HG03045 (cell line): ENCODE measurements around the gene PRKAG2.

Experiments used
- ATAC-seq: cut with Tn5 transposase; IDR thresholded peaks from one replicate; pipeline ENCODE4 v1.9.1; 2021; ENCODE audit warnings: mild to moderate bottlenecking, moderate library complexity; ENCODE audit not compliant: unreplicated experiment

Gene PRKAG2

DNA sequence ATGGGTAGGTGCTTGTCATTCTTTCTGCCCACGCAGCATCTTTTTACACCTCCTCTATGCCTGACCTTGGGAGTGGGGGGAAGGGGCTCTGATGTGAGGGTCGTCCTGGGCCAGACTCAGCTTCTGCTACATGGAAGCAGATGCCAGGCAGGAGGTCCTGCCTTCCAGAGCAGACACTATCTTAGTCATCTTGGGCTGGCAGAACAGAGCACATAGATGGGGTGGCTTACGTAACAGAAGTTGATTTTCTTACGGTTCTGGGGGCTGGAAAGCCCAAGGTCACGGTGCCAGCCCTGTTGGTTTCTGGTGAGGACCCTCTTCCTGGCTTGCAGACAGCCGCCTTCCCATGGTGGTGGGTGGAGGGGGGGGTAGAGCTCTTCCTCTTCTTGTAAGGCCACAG, 159.0 kb downstream of the PRKAG2 start:
- ATAC-seq, result no peak

DNA sequence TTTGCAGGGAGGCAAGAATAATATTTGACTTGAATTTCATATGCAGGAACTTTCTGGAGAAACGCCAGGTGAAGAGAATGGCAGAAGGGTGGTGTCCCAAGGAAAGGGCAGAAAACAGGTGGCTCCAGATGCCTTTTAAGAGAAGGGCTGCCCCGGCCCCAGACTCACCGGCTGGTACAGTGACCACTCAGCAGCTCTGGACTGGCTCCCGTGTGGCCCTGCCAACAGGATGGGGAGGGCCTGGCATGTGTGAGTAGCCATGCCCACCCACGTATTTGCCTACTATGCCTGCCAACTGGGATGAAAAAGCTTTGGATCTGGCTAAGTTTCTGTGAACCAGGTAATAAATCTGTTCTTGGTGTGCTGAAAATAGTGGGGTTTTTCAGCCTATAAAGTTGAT, 159.5 kb downstream of the PRKAG2 start:
- no peak for ATAC-seq

DNA sequence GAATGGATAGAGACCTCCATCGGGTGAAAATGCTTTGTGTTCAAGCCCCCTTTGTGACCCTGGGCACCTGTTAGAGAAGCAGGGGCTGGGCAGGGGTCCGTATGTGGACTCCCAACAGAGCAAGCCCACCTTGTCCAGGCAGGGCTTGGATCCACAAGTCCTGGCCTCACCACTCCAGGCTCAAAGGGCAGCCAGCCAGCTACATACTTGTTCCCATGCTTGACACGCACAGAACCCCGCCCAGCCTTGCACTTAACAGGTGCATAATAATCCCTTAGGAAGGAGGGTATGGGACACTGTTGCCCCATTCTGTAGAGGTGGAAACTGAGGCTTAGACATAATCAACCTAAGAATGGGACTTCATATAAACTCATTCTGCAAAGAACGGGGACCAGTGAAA, 160.6 kb downstream of the PRKAG2 start:
- no peak for ATAC-seq

DNA sequence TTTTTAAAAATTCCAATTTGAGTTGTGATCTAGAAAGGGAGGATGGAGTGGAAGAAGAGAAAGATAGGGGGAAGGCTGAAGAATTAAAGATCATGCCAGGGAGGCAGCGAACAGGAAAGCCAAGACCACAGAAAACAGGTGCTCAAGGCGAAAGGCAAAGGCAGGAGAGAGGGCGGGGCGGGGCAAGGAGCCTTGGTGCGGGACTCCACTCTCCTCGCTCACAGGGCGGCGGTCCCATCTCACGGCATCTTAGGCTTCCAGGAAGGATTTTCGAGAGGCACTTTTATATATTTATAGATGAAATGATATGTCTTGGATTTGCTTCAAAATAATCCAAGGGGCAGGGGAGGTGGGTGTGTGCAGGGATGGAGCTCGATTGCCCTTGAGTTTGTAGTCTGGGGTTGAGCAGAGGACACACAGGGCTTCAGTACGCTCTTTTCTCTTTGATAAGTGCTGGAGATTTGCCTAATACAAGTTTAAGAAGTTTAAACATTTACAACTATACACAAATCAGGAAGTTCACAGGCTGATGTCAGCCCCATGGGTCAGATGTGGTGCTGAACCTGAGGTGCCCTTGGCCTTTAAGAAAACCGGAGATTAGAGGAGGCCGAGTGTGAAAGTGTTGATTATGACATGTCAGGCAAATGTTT, 161.1 kb downstream of the PRKAG2 start:
- no peak for ATAC-seq

DNA sequence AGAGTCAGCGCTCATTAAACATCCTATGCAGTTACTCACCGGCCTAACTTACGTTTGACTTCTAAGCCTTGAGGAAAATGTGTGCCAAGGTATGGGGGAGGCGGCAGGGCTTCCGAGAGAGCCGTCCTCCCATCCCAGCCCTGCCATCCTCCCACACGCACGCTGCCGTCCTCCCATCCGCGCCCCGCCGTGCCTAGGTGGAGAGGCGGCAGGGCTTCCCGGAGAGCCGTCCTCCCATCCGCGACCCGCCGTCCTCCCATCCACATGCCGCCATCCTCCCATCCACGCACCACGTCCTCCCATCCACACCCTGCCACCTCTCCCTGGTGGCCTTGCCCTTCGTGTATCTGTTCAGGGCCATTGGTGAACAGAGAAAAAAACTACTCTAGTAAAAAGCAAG, 162.7 kb downstream of the PRKAG2 start:
- ATAC-seq, result no peak

DNA sequence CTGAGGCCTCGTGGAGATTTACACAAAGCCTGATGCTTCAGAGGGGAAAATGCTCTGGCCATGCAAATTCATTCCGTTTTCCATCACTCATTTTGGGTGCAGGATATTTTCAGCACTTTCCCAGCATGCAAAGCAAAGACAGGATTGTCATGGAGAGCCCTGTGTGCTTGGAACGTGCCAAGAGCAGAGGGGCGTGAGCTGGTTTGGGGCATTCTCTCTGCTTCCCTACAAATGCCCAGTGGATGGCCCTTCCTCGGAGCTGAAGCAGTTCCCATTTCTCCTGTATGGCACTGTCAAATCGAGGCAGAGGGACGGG, 164.1 kb downstream of the PRKAG2 start:
- no peak for ATAC-seq

DNA sequence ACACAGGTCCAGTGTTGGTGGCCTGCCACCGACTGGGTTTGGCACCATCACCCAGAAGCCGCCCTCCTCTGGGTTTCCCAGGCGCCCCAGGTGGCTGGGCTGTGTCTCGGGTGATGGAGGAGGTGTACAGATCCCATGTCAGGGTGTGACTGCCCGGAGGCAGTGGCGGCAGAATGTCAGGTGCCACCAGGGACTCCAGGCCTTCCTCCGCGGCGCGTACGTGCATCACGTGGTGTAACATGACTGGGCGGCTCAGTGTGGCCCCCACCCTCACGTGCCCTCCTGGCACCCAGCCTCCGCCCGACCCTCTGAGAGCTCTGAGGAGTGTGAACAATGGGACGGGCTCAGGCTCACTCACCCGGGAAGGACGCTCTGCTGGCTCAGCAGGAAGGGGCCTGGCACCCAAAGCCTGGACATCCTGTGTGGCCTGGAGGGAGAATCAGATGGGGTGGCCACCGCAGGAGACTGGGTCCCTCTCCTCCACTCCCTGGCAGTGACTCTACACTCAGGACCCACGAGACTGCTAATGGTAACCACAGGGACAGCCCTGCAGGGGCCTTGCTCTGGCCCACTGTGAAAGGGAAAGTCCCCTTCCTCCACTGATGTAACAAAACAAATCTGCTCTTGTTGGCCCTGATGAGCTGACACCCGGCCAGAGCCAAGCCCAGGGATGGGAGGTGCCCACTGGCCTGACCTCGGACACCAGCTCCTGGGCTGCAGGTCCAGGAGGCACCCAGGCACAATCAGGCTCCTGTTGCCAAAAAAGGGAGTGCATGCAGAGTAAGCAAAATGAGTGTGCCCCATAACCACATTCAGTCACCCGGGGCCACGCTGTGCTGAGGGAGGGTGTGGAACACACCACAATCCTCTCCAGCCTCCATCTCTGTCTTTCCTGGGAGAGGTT, 164.8 kb downstream of the PRKAG2 start:
- ATAC-seq, result no peak

DNA sequence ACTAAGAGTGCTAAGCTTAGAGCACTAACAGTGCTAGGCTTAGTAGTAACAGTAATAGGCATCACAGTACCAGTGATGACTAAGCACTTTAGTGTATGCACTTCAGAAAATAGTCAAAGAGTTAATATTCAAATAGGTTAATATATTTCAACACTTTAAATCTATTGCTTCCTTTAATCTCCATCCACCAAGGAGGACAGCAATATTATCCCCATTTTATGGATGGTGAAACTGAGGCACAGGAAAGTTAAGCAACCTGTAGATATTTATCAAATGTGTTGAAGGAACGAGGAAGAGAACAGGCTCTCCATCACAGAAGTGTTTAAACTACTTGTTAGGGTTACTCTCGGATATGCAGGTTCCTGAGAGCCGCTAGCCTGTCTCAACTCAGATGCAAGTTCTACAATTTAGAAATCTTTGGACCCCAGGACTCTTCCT, 165.5 kb downstream of the PRKAG2 start:
- no peak for ATAC-seq

DNA sequence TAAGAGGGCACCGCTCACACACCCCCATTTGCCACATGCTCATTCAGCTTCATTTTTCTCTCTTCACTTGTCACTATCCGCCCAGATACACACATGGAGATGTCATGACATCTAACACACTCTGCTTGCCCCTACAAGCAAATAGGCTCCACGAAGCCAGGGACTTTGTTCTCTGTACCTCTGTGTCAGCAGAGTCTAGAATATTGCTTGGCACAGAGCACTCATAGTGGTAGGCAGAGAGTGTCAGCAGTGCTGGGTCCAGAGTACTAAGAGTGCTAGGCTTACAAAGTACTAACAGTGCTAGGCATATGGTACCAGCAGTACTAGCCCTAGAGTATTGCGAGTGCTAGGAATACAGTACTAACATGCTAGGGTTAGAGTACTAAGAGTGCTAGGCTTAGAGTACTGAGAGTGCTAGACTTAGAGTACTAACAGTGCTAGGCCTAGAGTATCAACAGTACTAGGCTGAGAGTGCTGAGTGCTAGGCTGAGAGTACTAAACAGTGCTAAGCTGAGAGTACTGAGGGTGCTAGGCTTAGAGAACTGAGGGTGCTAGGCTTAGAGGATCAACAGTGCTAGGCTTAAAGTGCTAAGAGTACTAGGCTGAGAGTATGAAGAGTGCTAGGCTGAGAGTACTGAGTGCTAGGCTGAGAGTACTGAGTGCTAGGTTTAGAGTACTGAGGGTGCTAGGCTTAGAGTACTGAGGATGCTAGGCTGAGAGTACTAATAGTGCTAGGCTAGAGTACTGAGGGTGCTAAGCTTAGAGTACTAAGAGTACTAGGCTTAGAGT, 166.1 kb downstream of the PRKAG2 start:
- ATAC-seq, result no peak

DNA sequence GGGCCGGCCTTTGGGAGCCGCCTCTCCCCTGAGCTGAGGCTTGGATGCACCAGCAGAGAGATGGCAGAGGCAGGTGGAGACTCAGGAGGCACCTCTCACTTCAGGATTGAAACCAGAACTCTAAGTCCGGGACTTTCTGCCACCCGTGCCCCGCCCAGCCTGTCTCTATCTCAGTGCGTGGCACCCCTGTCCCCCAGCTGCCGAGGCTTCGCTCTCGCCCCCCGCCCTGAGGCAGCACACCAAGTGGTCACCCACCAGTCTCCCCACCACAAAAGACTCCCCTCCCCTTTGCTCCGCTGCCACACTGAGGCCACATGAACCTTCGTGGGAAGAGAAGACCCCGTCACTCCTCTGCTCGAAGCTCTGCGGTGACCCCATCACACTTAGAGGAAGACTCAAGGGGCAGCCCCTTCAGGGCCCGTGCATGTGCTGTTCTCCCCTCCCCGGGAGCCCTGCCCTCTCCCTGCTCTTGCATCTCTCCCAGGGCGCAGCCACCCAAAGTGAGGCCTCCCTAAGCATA, 166.7 kb downstream of the PRKAG2 start:
- ATAC-seq, result no peak

DNA sequence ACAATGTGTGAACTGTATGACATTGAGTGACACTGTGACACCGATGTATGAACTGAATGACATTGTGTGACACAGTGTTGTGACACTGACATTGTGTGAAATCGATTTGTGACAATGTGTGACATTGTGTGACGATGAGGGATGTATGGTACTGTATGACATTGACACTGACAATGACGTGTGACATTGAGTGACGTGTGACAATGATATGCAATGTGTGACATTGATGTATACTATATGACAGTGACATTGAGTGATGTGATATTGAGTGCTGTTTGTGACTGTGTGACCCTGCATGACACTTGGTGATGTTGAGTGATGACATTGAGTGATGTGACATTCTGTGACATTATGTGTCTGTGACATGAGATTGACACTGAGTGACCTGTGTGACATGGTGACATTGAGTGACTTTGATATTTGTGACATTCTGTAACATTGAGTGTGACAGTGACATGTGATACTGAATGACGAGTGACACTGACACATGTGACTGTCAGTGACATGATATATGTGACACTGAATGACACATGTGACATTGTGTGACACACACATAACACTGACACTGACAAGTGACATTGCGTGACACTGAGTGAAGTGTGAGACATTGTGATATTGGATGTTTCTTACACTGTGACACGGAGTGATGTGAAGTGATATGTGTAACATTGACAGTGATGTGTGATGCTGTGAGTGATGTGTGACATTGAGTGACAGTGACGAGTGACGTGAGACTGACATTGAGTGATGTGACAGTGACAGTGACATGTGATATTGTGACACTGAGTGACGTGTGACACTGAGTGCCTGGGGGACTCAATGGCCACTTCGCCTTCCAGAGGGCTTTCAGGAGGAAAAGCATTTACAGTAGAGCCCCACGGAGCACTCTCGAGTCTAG, 167.5 kb downstream of the PRKAG2 start:
- no peak for ATAC-seq

DNA sequence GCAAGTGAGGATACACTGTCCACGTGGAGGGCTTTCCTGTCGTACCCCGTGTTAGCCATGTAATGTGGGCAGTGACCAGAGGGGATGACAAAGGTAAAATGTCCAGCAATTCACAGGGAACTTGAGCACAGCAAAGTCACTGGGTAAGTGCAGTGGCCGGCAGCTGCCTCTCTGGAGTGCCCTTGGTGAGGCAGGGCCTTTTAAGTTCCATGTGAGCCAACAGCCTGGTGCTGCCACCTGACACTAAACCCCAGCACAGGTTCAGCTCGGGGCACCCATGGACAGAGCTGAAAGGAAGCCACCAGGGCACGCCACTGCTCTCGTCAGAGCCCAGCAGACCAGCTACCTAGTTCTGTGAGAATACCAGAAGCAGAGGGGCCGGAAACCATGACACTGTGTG, 168.3 kb downstream of the PRKAG2 start:
- ATAC-seq, result no peak

DNA sequence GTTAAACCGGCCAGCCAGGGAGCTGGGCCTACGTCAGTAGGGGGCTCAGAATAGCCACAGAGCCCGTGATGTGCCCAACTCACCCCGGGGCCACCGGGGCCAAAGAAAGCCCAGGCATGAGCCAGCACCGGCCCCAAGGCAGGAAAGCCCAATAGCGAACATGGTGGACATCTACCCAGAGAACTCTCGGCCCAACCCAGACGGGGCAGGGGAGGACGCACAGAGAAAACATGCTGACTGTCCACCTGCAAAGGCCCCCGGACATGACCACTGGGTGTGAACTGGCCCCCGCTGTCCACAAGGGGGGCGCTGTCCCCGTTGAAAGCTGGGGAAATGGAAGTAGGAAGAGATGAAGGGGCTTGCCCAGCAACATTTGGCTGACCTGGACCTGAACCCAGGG, 169.2 kb downstream of the PRKAG2 start:
- ATAC-seq, result no peak

DNA sequence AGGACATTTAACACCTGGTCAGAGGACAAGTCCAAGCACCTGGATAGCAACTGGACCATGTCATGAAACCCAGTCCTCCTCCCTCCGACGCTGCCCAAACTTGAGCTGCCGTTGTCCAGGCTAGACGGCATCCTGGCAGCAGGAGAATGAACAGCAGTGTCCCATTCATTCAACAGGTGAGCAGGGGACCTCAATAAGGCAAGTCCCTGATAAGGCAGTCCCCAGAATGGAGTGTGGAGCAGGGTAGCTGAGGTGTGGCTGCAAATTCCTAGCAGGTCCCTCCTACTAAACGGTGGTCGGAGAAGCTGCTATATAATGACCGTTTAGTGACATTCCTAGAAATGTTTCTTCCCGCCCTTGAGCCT, 169.8 kb downstream of the PRKAG2 start:
- ATAC-seq, result no peak

DNA sequence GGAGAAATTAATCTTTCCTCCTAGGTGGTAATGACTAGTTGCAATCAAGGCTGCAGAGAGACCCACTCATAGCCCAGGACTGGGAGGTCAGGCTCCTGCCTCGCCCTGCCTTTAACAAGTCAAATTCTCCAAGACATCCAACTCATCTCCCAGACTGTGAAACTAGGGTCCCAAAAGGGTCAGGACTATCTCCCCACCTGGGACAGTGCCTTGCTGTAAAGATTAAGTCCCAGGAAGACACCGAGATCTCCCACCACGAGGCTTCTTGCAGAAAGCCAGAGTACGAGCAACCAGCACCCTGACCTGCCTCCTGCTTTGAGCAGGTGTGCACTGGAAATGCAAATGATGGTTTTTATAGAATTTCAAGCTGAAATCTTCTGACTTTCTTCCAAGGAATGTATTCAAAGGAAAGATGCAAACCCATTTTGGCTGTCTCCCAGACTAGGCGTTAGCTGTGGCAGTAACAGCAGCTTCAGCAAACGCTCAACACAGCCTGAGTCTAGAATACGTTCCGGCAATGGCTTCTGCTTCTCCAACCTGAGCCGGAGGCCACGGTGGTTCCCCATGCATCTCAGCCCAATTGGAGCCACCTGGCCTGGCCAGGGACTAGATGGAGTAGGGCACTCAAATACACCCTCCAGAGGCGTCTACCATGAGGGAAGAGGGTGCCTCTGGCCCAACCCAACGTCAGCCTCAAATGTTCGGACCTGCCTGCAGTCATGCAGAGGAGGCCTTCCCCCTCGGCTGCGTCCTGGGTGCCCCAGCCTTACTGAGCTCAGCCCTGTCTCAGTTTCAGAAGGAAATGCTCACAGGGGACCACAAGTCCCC, 170.4 kb downstream of the PRKAG2 start:
- ATAC-seq, result no peak

DNA sequence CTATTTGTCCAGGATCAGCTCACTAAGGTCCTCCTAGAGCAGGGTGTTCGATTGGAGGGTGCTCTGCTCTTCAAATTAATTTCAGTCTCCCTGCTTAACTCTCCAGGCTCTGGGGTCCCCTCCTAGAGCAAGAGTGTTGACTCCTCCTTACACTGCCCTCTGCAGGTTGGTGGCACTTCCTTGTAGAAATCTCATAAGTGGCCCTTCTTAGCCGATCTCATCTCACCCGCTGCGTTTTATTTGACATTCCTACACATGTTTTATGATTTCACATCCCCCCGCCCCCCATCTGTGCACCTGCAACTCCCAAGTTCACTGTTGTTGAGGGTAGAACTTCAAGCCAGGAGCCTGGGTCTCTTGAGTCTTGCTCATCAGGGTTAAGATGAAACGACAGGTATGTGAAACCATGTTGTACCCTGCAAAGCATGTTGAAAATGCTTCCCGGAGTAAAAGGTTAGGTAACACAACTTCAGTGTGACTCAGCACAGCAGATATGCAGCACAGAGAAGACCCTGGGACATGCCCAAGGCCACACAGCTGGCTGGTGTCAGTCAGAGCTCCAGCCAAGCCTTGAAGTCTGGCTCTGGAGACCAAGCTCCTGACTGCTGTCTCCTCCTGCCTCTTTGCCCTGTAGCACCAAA, 171.2 kb downstream of the PRKAG2 start:
- ATAC-seq, result no peak

DNA sequence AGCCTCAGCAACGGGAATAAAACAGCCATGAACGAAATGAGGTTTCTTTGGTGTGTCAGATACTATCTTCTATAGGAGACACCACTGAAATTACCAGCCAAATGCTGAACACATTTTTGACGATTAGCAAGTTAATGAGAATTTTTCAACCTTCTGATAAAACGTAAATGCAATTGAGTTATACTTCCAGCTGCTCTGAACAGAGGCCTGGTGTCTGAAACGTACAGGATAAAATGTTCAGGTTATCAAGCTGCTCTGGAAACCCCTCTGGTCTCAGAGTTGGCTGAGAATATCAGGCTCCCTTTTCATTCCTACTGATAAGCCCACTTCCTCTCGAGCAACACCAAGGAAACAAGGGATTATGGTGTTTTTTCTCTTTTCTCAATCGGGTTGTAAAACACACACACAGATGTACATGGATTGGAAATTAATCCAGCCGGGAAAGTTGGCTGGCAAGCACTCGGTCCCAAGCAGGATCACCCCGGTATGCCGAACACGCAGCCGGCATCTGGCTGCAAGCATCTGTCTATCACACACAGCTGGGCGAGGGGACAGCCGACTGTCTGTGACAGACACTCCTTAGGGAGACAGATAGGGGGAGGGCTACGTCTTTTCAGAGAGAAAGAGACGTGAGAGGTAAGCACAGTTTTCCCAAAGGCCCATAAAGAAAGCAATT, 171.8 kb downstream of the PRKAG2 start:
- no peak for ATAC-seq

DNA sequence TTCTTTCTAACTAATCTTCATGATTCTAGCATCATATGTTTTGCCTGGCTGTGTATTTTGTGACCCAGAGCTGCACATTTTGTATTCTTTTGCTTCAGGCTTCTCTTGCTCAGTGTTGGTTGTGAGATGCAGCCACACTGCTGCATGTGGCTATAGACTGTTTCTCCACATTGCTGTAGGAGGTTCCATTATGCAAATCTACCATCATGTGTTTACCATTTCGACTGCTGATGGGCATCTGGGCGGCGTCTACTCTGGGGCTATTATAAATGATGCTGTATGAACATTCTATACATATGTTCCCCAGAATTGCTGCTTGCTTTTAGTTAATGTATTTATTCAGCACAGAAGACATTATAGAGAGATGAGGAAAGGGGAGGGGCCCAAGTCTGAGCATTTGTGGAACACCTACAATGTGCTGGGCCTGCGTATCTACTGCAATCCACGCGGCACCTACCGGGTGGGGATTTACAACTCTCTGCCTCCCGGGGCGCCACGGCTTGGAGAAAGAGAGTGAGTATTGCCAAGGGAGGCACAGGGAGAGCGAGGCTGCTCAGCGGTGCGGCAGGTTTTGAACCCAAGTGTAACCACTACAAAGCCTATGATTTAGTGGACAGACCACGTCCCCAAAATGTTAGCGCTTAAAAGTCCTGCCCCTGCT, 172.5 kb downstream of the PRKAG2 start:
- ATAC-seq, result no peak
